ENCODE results near the gene ENSA. TPM values are rescaled to one million over a fixed set of nuclear protein-coding genes. Genes with fewer than 3 reads are reported as not detected.
"Not testable (repeated sequence)": the region's sequence is repeated elsewhere in the genome, so short reads cannot be mapped to it uniquely, and the experiment has no call there.

ENSA gene
- total RNA-seq, 4 donors from 2014 or later, result 179 to 377 (median 344) TPM

- 83 to 86% methylated on average over 2 of the region's 2 CpGs for WGBS, 2 donors
Measured at GRCh38 chr1:150604226-150604588, 25.2 kb downstream of the ENSA start.

GRCh38 chr1:150603711-150604110, 25.7 kb downstream of the ENSA start:
- Histone ChIP-seq H3K27me3 (no peaks in the 10 kb centered on the region), H3K4me3 (no peak overlapping the region), H3K27ac (peak overlapping the region in 2 of 4 donors; percentile 69 to 91), H3K9me3 (no peaks in the 10 kb centered on the region), H3K36me3 (peaks cover 0 to 30% (median 0%) of the 10 kb centered on the region in 3 donors), H3K4me1 (peaks cover 3 to 16% (median 13%) of the 10 kb centered on the region in 3 donors)
- no peak for TF ChIP-seq CTCF (IDR thresholded peaks at IDR 0.05)
- no peak for TF ChIP-seq POLR2A (IDR thresholded peaks at IDR 0.05)
- no peak for DNase-seq
- intact Hi-C loops (cut with DNase I), result no loop called here
- WGBS, 2 donors, result 51 to 72% methylated on average over 3 of the region's 3 CpGs

More at GRCh38 chr1:150604226-150604588, 25.2 kb downstream of the ENSA start:
- H3K4me1 ChIP-seq, result peaks cover 3 to 19% (median 13%) of the 10 kb centered on the region in 3 donors
- H3K36me3 ChIP-seq, result peaks cover 0 to 33% (median 0%) of the 10 kb centered on the region in 3 donors
- H3K4me3 ChIP-seq, result no peak overlapping the region
- no peak for TF ChIP-seq CTCF (IDR thresholded peaks at IDR 0.05)
- no peak for TF ChIP-seq POLR2A (IDR thresholded peaks at IDR 0.05)
- no peaks in the 10 kb centered on the region for H3K27me3 ChIP-seq
- peak overlapping the region; percentile 69 to 91 (median 76) for H3K27ac ChIP-seq
- DNase-seq, result no peak
- intact Hi-C loops (cut with DNase I), result no loop called here
- H3K9me3 ChIP-seq, result no peaks in the 10 kb centered on the region

GRCh38 chr1:150602372-150602771, 27.0 kb downstream of the ENSA start:
- H3K4me1 ChIP-seq, result peaks cover 3 to 17% (median 13%) of the 10 kb centered on the region in 3 donors

GRCh38 chr1:150601540-150601939, 27.9 kb downstream of the ENSA start:
- intact Hi-C loops (cut with DNase I), result no loop called here
- Histone ChIP-seq H3K4me1 (peaks cover 3 to 25% (median 18%) of the 10 kb centered on the region in 3 donors), H3K27ac (no peak overlapping the region), H3K9me3 (no peaks in the 10 kb centered on the region), H3K4me3 (no peak overlapping the region), H3K27me3 (no peaks in the 10 kb centered on the region), H3K36me3 (peaks cover 0 to 20% (median 0%) of the 10 kb centered on the region in 3 donors)
- TF ChIP-seq POLR2A (IDR thresholded peaks at IDR 0.05), result no peak
- no peak for TF ChIP-seq CTCF (IDR thresholded peaks at IDR 0.05)
- no peak for DNase-seq

More at GRCh38 chr1:150602372-150602771, 27.0 kb downstream of the ENSA start:
- H3K9me3 ChIP-seq; H3K27ac ChIP-seq; intact Hi-C loops (cut with DNase I); H3K27me3 ChIP-seq; DNase-seq; H3K4me3 ChIP-seq: not testable (repeated sequence)
- H3K36me3 ChIP-seq, result peaks cover 0 to 20% (median 0%) of the 10 kb centered on the region in 3 donors
- WGBS, 2 donors, result 87 to 97% methylated on average over 10 to 12 of the region's 12 CpGs

GRCh38 chr1:150598346-150598745, 31.1 kb downstream of the ENSA start:
- Histone ChIP-seq H3K4me1 (peaks cover 0 to 13% (median 5%) of the 10 kb centered on the region in 3 donors), H3K36me3 (peaks cover 0 to 24% (median 0%) of the 10 kb centered on the region in 3 donors)
- H3K27me3 ChIP-seq; H3K9me3 ChIP-seq; H3K4me3 ChIP-seq; intact Hi-C loops (cut with DNase I); DNase-seq; H3K27ac ChIP-seq: not testable (repeated sequence)
- 62 to 90% methylated on average over 4 of the region's 4 CpGs for WGBS, 2 donors

GRCh38 chr1:150596976-150597375, 32.4 kb downstream of the ENSA start:
- Histone ChIP-seq H3K4me3 (no peak overlapping the region), H3K36me3 (peaks cover 0 to 24% (median 0%) of the 10 kb centered on the region in 3 donors), H3K27me3 (no peaks in the 10 kb centered on the region), H3K4me1 (peaks cover 0 to 13% (median 5%) of the 10 kb centered on the region in 3 donors), H3K9me3 (no peaks in the 10 kb centered on the region), H3K27ac (no peak overlapping the region)
- no peak for TF ChIP-seq POLR2A (IDR thresholded peaks at IDR 0.05)
- TF ChIP-seq CTCF (IDR thresholded peaks at IDR 0.05), result no peak
- 31 to 55% methylated on average over 3 of the region's 3 CpGs for WGBS, 2 donors
- DNase-seq, result no peak
- intact Hi-C loops (cut with DNase I), result no loop called here
